Heart right ventricle (tissue), 16 donors: ENCODE data around the gene PCTP. TPM values are rescaled to one million over a fixed set of nuclear protein-coding genes. Genes with fewer than 3 reads are reported as not detected.

Source experiments
- ATAC-seq, 8 donors: fragments of 200-7000 bp; cut with Tn5 transposase; one replicate each; pipeline ENCODE4 v1.9.1; 2020; ENCODE audit warnings: mild to moderate bottlenecking in 8 of 8, moderate library complexity in 8 of 8, moderate number of reproducible peaks in 1 of 8
- DNase-seq, 2 donors: peaks; one replicate each; pipeline ENCODE4 v3.0.0-alpha.2; 2020
- H3K27ac ChIP-seq, 10 donors: fragments of 200-600 bp; sonication (generic) in 2 of 10; one replicate each; pipeline versions ENCODE4 v1.5.0 to v1.8.0; 2020 to 2022; ENCODE audit warnings: mild to moderate bottlenecking in 3 of 10
- H3K27me3 ChIP-seq, 7 donors: fragments of 200-600 bp; one replicate each; pipeline ENCODE4 v1.8.0; 2021 to 2022; ENCODE audit warnings: mild to moderate bottlenecking in 2 of 7
- H3K36me3 ChIP-seq, 9 donors: fragments of 200-600 bp; sonication (generic) in 1 of 9; one replicate each; pipeline versions ENCODE4 v1.5.0 to v1.8.0; 2020 to 2022; ENCODE audit warnings: mild to moderate bottlenecking in 2 of 9
- H3K4me1 ChIP-seq, 9 donors: fragments of 200-600 bp; sonication (generic) in 1 of 9; one replicate each; pipeline versions ENCODE4 v1.5.0 to v1.8.0; 2020 to 2022; ENCODE audit warnings: mild to moderate bottlenecking in 4 of 9
- H3K4me3 ChIP-seq, 10 donors: fragments of 200-600 bp; sonication (generic) in 2 of 10; one replicate each; pipeline versions ENCODE4 v1.5.0 to v1.8.0; 2020 to 2022; ENCODE audit warnings: mild to moderate bottlenecking in 7 of 10, moderate library complexity in 2 of 10
- H3K9me3 ChIP-seq, 11 donors: fragments of 200-600 bp in 10 of 11; sonication (generic) in 2 of 11; one replicate each; pipeline versions ENCODE4 v1.5.0 to v1.8.0; 2013 to 2022; ENCODE audit warnings: mild to moderate bottlenecking in 2 of 11, control low read depth in 1 of 11, moderate library complexity in 1 of 11
- CTCF ChIP-seq, 9 donors: fragments of 200-600 bp; sonication (generic) in 2 of 9; IDR thresholded peaks; one replicate each; pipeline versions ENCODE4 v1.5.0 to v1.8.0; 2021 to 2022; ENCODE audit warnings: antibody characterized with exemption in 9 of 9, mild to moderate bottlenecking in 5 of 9, moderate library complexity in 1 of 9
- WGBS, 2 donors: extraction: QIAGEN DNeasy Blood & Tissue Kit; methylation state at CpG; one replicate each; pipeline ENCODE4 v1.1.7; 2013; ENCODE audit warnings: inconsistent platforms in 1 of 2; 5-methylcytosine and 5-hydroxymethylcytosine counted together
- intact Hi-C, 10 donors: fragments of 100-400 bp; cut with DNase I; formaldehyde crosslinking; loops; one replicate each; pipeline versions ENCODE4 v1.11.1 to v1.14.2; 2022
- polyA plus RNA-seq, 2 donors: library from polyadenylated mRNA; stranded (reverse); fragments of 200-250 nt; gene quantifications; one replicate each; pipeline ENCODE4 v1.2.3, GENCODE V29; 2013
- total RNA-seq, 10 donors: library from RNA; stranded (reverse); fragmentation: NEBNext Ultra II Directional in 3 of 10; extraction: Animal tissue kit (Norgen Biotek cat#: 25700) in 3 of 10; gene quantifications; one replicate each; pipeline versions ENCODE4 v1.2.1 to v1.2.4, GENCODE V29; 2021 to 2023
- donor health status: Arrhythmogenic right ventricular cardiomyopathy.
- donor health status: ischemic (EF 13 %, LVEDD 7.1; RV severe dilation, severe dysfunction).
- donor health status: healthy with polysubstance abuse.
- donor health status: DM: no; HTN: yes; CAD: no.
- donor health status: DM: no; HTN: no; CAD: no.
- donor health status: ischemic (EF 25% LVEDD 6.9; RV normal size, moderate dysfunction).
- donor health status: ischemic (EF 25% LVEDD 5.7; RV mildly dilated, moderate dysfunction).
- donor health status: healthy.
- donor health status: DM: yes; HTN: yes; CAD: no.
- donor health status: Ischemic cardiomyopathy.
- donor health status: ischemic (EF 35%, LVEDD 5.7; RV mildly dilated, moderate dysfunction).
- donor health status: nonischemic (EF 11% LVEDD 7.7; RV severe dilation, severe dysfunction).
- donor health status: DM: yes; HTN: yes; CAD: no.
- donor health status: PGD.
- donor health status: ischemic (EF 29% LVEDD 5.4; RV normal size, mild dysfunction).
- donor health status: nonischemic (EF 23%, LVEDD 6.1; RV moderate dilation, normal function).

PCTP gene
- total and polyA plus RNA-seq, 12 donors = 11.8 to 23.3 (median 18.5) TPM

GRCh38 chr17:55812323-55812722, 61.5 kb downstream of the PCTP start:
- intact Hi-C loops = no loop called here
- Histone ChIP-seq H3K9me3 (no peaks in the 10 kb centered on the region), H3K27me3 (no peaks in the 10 kb centered on the region), H3K27ac (peak overlapping the region in 1 of 10 donors; percentile 32), H3K4me1 (peaks cover 0 to 16% (median 3%) of the 10 kb centered on the region in 9 donors), H3K36me3 (no peaks in the 10 kb centered on the region), H3K4me3 (no peak overlapping the region)
- WGBS, 2 donors = 65 to 67% methylated on average over 3 of the region's 3 CpGs
- no peak for TF ChIP-seq CTCF (IDR thresholded peaks at IDR 0.05)
- DNase-seq (no peak), ATAC-seq (no peak)

GRCh38 chr17:55813944-55814343, 63.1 kb downstream of the PCTP start:
- Histone ChIP-seq H3K9me3 (no peaks in the 10 kb centered on the region), H3K4me3 (no peak overlapping the region), H3K4me1 (peaks cover 0 to 9% (median 1%) of the 10 kb centered on the region in 9 donors), H3K27ac (peak overlapping the region in 3 of 10 donors; percentile 13 to 48 (median 32)), H3K27me3 (no peaks in the 10 kb centered on the region), H3K36me3 (no peaks in the 10 kb centered on the region)
- DNase-seq (no peak), ATAC-seq (no peak)
- 81 to 85% methylated on average over 3 of the region's 3 CpGs for WGBS, 2 donors
- no peak for TF ChIP-seq CTCF (IDR thresholded peaks at IDR 0.05)
- intact Hi-C loops = no loop called here

- H3K36me3 ChIP-seq = no peaks in the 10 kb centered on the region
- intact Hi-C loops = no loop called here
- DNase-seq (peak; percentile 25 to 47), ATAC-seq (peak; percentile 43 to 96 (median 81))
- H3K27me3 ChIP-seq = no peaks in the 10 kb centered on the region
- no peak for TF ChIP-seq CTCF (IDR thresholded peaks at IDR 0.05)
- H3K4me1 ChIP-seq = peaks cover 0 to 9% (median 0%) of the 10 kb centered on the region in 9 donors
- 31 to 56% methylated on average over 6 of the region's 6 CpGs for WGBS, 2 donors
- H3K27ac ChIP-seq = peak overlapping the region in 3 of 10 donors; percentile 13 to 48 (median 32)
- H3K9me3 ChIP-seq = peaks cover 0 to 3% (median 0%) of the 10 kb centered on the region in 11 donors
- H3K4me3 ChIP-seq = no peak overlapping the region
These were observed 63.5 kb downstream of the PCTP start for GRCh38 chr17:55814377-55814776.

GRCh38 chr17:55816532-55817396, 65.9 kb downstream of the PCTP start:
- TF ChIP-seq CTCF (IDR thresholded peaks at IDR 0.05) = no peak
- WGBS, 2 donors = 83 to 87% methylated on average over 8 of the region's 8 CpGs
- H3K27me3 ChIP-seq = no peaks in the 10 kb centered on the region
- H3K4me1 ChIP-seq = peaks cover 0 to 7% (median 0%) of the 10 kb centered on the region in 9 donors
- ATAC-seq (no peak), DNase-seq (no peak)
- H3K27ac ChIP-seq = no peak overlapping the region
- H3K36me3 ChIP-seq = no peaks in the 10 kb centered on the region
- intact Hi-C loops = no loop called here
- H3K4me3 ChIP-seq = no peak overlapping the region
- peaks cover 0 to 15% (median 4%) of the 10 kb centered on the region in 11 donors for H3K9me3 ChIP-seq
